Activated CD4-positive, alpha-beta T cell treated with anti-CD3 and anti-CD28 coated beads, Interleukin-2, Interleukin-6, amounts not matched to agents 100 ng/mL and 50 ng/mL, durations not matched to agents 16 hours and 8 hours (primary cell): ENCODE data around the gene POLR3K.
A peak's percentile ranks its signal among the peaks of the same experiment; 100 is the strongest.

Experiments
- DNase-seq: peaks from one replicate; pipeline ENCODE4 v3.0.0-alpha.2; 2020

Gene POLR3K

DNA sequence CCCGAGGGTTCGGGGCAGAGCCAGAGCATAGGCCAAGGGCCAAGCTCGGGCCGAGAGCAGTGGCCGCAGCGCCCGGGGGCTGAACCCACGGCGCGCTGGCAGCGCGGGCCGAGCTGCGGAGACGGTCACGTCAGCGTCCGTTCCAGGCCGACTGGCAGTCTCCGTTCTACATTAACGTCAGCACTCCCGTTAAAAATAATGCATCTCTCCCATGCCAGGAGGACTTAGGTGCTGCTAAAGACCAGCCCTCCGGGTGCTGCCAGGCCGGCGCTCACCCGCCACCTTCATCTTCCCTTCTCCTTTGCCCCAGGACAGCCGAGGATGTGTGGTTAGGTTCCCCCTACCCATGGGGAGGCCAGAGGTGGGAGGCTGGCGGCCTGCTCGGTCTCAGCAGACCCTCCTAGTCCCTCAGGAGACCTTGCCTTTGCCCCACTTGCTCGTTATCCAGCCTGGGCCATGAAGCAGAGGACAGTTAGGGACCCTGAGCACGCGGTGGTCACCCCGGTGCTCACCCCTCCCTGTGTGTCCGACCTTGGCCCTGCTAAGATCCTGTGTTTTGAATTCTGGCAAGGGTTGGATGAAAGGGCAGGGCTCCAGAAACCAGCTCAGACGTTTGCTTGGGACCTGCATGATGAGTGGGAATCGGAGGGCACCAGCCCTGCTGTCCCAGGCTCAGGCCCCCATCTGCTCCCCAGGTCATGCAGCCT lies 25.2 kb upstream of the POLR3K start:
- DNase-seq = peak; percentile 26

DNA sequence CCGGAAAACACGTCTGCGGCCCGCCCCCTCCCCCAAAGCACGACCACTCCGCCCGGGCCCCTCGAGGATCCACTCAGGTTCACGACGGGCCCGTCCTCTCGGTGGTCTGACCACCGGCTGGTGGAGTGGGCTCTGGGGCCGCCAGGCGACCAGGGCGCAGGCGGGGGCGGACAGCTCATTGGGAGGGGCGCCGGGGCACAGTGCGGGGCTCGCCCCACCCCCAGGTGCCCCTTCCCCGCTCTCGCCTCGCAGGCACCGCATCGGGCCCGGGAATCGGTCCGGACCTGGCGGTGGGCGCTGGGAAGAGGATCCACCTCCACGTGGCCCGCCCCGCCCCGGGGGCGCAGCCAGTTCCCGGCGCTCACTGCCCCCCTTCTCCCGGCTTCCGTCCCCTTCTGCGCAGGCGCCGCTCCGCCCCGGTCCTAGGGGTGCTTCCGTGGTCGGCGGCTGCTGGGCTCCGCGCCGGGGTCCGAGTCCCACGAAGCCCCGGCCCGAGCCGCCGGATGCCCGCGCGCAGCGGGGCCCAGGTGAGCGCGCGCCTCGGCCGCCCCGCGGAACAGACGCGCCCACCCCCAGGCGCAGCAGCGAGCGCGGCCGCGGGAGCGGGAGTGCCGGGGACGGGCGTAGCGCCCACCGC lies 24.5 kb upstream of the POLR3K start, which contains the start of gene MPG:
TSS of gene MPG (plus strand) at position 419 of the 637 bp plus-strand sequence. CDS start at position 504, 85 bp downstream.
- peak; percentile 89 for DNase-seq

DNA sequence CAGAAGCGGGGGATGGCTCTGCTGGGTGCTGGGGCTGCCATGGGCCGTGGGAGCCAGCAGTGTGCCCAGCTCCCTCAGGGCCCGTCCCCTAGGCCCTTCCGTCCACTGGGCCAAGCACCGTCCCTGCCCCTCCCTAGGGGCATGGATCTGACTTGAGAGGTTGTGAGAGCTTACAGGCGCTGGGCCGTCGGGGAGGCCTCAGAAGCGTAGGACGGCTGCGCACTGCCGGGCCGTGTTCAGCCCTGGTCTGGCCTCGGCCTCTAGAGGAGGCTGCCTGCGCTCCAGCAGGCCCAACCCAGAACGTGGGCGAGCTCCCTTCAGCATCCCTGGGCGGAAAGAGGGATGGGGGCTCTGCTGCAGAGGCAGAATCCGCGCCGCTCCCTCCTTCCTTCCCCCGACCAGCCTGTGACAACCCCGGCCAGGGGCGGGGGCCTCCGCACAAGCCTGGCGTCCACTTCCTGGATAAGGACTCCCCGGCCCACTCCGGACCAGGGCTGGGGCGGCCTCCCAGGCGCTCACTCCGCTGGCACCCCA lies 23.9 kb upstream of the POLR3K start:
- peak; percentile 37 for DNase-seq

DNA sequence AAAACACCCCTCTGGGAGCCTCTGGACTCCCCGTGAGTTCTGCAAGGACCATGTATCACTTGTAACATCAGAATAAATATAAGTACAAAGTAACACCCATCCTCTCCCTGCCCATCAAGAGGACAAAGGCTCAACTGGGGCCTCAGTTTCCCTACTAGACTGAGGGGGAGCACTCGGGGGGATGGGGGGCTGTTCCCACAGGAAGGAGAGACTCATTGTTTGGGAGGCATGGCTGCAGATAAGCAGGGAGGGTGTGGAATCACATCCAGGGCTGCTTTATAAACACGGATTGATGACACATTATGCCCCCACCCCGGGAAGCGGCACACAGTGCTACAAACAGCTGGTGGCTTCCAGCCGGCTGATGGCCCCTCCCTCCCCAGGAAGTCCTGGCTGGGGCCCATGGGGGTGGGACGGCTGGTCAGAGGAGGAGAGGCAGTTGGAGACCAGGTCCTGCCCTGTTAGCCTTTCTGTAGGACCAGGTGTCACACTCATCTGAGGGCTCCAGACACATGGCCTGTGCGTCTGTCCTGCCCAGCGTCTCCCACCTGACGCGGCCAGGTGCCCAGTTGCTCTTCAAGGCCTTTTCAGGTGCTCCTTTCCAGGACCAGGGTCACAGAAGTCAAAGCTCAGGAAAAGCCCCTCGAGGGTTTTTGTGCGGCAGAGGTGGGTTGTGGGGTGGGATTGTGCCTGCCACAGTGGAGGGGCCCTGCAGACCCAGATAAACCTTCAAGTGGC lies 23.3 kb upstream of the POLR3K start:
- peak; percentile 36 for DNase-seq

DNA sequence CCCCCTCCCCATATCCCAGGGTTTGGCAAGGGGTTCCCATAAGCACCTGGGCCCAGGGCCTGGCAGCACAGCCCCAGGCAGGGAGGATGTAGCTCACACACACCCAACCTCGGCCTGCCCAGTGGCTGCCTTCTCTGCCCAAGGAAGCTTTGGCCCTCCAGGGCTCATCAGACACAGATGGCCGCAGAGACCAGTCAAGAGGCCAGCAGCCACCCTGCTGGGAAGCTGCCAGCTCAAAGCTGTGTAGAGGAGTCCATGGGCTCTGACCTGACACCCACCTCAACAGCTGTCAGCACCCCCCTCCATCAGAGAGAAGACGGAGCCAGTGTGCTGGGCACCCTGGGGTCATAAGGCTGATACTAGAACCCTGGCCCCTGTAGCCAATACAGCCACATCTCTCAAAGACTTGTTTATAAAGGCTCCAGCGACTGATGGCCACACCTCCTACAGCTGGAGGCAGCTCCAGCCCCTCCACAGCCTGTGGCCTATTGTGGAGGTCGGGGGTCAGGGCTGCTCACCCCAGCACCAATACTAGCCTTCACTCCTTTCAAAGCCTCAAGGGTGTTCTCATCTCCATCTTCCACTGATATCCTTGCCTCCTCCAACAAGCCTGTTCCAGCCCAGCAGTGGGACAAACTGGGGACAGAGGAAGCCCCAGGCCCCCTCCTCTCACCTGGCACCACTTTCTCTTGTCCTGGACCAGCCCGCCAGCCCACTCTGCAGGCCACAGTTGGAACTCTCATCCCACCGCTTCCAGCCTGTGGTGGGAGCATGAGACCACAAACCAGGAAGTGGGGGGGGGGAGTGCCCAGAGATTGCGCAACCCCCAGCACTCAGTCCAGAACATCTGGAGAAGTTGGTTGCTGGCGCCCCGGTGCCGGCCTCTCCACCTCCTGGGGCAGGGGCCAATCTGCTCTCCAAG lies 22.4 kb upstream of the POLR3K start:
- DNase-seq = peak; percentile 30

DNA sequence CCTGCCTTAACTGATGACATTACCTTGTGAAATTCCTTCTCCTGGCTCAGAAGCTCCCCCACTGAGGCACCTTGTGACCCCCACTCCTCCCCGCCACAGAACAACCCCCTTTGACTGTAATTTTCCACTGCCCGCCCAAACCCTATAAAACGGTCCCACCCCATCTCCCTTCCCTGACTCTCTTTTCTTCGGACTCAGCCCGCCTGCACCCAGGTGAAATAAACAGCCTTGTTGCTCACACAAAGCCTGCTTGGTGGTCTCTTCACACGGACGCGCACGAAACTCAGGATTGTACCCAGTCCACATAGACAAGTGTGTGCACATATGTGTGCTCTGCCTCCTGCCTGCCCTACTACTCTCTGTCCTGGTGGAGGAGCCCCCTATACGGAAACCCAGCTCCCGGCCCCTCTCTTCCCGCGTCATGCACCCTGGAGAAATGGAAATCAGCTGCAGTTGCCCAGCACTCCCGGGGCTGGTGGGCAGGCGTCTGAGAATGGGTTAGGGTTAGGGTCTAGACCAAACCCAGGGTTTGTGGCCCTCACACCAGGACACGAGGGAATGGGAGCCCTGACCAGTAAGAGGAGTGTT lies 21.4 kb upstream of the POLR3K start:
- no peak for DNase-seq

DNA sequence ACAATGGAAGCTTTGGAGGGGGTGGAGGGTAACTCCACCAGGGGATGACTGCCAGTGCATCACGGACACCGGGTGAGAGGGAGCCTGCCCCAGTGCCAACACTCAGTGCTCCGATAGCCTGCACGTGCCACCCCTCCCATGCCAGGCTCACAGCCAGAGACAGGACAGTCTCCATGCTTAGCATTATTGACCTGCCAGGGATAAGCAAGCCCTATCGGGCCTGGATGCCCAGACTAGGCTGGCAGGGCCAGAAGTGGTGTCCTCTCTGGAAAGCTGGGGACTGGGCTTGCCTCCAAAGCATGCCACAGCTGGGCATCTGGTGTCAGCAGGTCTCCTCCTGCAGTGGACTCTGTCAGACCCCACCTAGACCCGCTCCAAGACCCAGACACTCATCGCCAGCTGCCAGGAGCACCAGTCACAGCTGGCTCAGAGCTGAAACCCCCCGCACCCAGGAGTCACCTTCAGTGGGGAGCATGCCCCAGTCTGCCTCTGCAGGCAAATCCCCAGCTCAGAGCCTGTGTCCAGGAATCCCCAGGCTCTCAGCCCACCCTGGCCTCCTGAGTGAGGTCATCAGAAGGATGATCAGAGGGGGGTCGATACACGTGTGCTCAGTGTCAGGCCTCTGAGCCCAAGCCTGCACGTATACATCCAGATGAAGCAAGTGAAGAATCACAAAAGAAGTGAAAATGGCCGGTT lies 20.8 kb upstream of the POLR3K start:
- no peak for DNase-seq

DNA sequence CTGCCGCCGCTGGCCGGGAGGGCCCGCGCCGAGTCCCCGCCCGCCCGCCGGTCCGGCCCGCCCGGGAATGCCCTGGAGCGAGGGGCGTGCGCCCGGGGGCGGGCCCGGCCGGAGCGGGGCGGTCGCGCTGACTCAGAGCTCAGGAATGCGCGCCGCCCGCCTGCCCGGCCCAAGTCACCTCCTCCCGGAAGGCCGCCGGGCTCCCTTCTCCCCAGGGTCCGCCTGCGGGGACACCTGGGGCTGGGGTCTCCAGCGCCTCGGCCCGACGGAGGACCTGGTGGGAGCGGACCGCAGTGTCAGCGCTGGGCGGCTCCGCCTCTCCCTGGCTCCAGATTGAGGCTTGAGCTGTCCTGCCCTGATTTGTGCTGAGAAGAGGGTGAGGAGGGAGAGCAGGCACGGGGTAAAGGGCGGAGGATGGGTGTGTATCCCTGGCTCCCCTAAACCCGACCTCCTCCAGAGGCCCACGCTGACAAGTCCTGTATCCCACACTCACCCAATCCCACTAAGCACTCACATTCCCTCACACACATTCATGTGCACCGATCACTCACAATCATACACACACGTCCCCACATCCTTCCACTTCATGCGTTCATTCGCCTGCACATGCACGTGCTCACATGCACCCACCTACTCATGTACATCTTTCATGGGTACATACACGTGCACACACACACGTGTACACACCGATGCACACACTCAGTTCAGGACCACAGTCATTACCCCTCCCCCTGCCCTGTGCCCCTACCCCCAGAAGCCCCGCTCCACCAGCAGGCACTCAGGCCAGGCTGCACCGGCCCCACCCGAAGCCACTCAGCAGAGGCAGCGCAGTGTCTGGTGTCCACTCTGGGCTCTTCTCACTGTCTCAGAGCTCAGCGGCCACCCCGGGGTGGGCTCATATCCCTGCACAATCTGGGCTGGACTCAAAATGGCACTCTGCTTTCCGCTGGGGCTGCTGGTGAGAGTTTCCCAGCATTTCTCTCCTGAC lies 19.4 kb upstream of the POLR3K start, which contains the start of gene RHBDF1:
TSS of gene RHBDF1 (minus strand) at position 71 of the 988 bp plus-strand sequence. CDS start 7,616 bp downstream, outside the sequence.
- DNase-seq = no peak

DNA sequence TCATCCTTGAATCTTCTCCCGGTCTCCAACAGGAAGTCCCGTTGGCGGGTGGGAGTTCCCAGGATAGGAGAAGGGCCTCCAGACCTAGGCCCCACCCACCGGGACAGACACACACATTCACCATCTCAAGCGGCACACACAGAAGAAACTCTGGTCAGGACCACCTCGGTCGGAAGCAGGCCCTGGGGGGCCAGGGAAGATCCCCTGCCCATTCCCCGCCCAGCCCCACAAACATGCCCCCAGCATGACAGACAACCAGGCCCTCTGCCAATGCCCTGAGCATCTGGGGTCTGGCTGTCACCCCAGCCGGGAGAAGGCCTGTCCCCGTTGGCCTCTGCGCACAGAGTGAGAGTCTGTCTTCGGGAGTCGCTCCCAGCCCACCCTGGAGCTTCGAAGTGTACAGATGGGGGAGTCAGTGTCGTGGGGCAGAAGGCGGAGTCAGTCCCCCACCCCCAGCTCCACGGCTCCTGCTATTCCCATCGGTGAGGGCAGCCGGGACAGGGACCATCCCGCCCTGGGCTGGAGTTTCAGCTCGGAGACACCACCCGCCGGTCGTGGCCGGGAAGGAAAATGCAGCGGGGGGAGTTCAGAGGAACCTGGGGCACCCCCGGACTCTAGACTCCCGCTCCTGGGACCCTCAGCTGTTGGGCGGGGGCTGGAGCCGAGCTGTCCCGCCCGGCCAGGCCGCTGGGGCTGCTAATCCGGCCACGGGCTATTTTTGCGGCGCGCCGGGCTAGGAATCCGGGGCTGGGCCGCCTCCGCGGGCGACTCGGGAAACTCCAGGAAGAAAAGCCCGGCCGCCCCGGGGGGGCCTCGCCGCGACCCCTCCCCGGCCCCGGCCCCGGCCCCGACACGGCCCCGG lies 18.4 kb upstream of the POLR3K start:
- no peak for DNase-seq

DNA sequence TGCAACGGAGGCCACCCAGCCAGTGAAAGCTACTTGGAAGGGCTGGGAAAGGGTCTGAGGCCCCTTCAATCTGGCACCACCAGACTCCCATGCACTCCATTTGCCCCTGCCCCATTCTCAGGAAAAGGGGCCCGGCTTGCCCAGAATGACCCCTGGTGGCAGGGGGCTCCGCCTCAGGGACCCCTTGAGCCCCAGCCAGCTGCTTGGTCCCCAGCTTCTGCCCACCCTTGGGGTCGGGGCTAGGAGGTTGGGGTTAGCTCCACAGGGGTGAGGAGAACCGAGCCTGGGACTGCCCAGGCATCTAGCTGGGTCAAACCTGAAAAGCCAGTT lies 17.8 kb upstream of the POLR3K start:
- DNase-seq = no peak

DNA sequence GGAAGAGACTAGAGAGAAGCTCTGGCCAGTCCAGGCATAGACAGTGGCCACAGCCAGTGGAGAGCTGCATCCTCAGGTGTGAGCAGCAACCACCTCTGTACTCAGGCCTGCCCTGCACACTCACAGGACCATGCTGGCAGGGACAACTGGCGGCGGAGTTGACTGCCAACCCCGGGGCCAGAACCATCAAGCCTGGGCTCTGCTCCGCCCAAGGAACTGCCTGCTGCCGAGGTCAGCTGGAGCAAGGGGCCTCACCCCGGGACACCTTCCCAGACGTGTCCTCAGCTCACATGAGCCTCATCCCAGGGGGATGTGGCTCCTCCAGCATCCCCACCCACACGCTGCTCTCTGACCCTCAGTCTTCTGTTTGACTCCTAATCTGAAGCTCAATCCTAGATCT lies 15.8 kb upstream of the POLR3K start:
- no peak for DNase-seq

DNA sequence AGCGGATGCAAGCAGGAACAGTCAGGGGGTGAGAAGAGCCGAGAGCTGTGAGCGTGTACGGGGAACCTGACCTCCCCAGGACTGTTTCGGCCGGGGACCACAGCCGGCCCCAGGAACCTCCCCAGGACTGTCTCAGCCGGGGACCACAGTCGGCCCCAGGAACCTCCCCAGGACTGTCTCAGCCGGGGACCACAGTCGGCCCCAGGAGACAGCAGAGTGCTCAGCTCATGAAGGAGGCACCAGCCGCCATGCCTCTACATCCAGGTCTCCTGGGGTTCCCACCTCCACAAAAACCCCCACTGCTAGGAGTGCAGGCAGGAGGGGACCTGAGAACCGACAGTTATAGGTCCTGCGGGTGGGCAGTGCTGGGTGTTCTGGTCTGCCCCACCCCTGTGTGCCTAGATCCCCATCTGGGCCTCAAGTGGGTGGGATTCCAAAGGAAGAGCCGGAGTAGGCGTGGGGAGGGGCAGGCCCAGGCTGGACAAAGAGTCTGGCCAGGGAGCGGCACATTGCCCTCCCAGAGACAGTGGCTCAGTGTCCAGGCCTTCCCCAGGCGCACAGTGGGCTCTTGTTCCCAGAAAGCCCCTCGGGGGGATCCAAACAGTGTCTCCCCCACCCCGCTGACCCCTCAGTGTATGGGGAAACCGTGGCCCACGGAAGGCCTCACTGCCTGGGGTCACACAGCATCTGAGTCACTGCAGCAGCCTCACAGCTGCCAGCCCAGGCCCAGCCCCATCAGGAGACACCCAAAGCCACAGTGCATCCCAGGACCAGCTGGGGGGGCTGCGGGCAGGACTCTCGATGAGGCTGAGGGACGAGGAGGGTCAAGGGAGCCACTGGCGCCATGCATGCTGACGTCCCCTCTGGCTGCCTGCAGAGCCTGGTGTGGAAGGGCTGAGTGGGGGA lies 14.7 kb upstream of the POLR3K start:
- DNase-seq = no peak

DNA sequence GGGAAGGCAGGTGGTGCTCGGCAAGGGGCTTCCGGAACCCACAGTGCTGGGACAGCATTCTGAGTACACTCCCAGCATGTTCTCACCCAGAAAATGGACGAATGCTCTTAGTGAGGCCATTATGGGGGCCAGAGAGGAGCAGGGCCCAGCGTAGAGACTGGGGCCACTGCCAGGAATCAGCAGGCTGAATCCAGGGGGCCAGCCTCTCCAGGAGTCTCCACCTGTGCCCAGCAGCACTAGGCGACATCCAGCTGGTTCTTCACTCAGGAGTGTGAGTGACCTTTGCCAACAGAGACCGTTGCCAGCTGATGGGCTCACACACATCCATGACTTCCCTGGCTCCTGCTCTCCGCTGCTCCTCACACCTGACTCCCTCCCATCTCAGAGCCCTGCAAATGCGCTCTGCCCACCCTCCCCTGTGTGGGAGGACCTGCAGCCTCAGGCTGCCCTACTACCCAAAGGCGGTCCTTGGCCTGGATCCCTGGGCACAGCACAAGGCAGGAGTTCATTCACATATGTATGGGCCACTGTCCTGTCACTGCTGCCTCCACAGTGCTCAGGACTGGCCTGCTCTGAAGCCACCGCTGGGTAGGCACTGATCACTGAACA lies 13.9 kb upstream of the POLR3K start:
- no peak for DNase-seq

DNA sequence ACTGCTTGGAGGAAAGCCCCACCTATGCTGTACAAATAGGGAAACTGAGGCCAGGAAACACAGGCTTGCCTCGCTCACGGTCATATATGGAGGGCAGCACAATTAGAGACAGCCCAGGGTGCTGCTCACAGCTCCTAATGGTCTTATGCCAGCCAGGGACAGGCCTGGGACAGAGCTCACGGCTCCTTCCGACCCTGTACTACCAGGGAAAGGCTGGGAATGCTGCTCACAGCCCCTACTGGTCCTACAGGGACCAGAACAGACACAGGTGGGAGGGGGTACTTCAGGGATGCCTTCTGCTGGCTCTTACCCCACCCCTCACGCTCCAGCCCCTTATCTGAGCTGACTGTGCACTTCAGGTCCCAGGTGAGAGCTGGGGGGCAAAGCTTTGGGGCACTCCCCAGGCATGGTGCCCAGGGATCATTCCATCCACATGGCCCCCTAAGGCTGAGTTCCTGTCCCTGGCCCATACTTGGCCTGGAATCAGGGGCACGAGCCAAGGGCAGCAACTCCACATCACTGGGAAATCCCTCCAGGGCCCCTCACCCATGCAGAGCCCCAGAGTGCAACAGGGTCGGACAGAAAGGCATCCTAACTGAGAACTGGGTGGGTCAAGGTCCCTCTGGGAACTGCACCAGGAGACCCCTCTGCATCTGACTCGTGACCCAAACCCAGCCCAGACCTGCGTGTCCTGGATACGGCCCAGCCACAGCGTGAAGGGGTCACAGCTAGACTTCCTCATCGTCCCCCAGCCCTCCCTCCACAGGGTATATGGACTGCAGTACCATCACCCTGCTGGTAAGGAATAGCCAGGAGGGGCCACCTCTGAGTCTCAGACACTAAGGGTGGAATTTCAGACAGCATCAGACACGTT lies 13.1 kb upstream of the POLR3K start:
- DNase-seq = no peak

DNA sequence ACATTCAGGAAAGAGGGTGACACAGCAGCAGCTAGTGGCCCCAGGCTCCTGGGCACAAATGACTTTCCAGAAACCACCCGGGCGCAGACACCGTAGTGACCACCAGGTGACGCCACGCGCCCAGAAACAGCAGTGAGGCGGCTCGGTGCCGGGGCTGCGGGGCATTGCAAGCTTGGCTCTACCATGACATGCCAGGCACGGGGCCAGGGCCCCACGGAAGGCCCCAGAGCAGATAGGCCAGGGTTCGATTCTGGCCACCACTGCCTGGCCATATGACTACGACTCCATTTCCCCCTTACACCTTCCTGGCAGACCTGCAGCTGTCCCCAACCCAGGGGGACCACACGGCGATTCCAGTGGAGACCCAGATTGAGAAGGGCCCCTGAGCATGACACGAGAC lies 12.3 kb upstream of the POLR3K start:
- peak; percentile 90 for DNase-seq

DNA sequence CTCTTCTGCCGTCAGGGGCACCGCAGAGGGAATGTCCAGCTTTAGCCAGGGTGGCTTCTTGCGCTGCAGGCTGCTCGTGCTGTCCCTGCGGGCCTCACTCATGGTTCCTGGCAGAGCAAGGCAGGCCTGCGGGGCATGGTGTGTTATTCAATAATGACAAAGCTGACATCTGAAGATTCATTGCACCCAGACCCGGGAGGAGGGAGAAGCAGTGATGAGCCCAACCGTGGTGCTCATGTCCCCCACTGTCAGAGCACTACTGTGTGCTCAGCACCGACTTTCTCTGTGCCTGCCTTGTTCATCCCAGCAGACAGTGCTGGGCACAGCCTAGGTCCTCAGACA lies 11.5 kb upstream of the POLR3K start:
- no peak for DNase-seq
